Suprapubic skin (tissue), 4 donors: ENCODE data around the gene TRIM31. TPM values are rescaled to one million over a fixed set of nuclear protein-coding genes. Genes with fewer than 3 reads are reported as not detected.

Experiments used
- DNase-seq, 2 donors: peaks; one replicate each; pipeline ENCODE4 v3.0.0-alpha.2; 2019; ENCODE audit warnings: low spot score in 2 of 2
- H3K27ac ChIP-seq: fragments of 200-600 bp; sonication (generic); one replicate; pipeline ENCODE4 v1.5.1; 2019
- H3K27me3 ChIP-seq: fragments of 200-600 bp; sonication (generic); one replicate; pipeline ENCODE4 v1.5.1; 2019
- H3K36me3 ChIP-seq: fragments of 200-600 bp; sonication (generic); one replicate; pipeline ENCODE4 v1.5.1; 2019
- H3K4me1 ChIP-seq: fragments of 200-600 bp; sonication (generic); one replicate; pipeline ENCODE4 v1.5.1; 2019
- H3K4me3 ChIP-seq: fragments of 200-600 bp; sonication (generic); one replicate; pipeline ENCODE4 v1.5.1; 2019; ENCODE audit warnings: mild to moderate bottlenecking
- H3K9me3 ChIP-seq: fragments of 200-600 bp; sonication (generic); one replicate; pipeline ENCODE4 v1.5.1; 2019
- CTCF ChIP-seq, 2 donors: fragments of 200-600 bp in 1 of 2; fragments of 450-650 bp in 1 of 2; sonication (generic) in 1 of 2; IDR thresholded peaks; one replicate each; pipeline ENCODE4 v1.5.1; 2016 to 2019; ENCODE audit warnings: antibody characterized with exemption in 2 of 2, mild to moderate bottlenecking in 1 of 2, moderate library complexity in 1 of 2
- EP300 ChIP-seq: sonication (generic); formaldehyde crosslinking; IDR thresholded peaks from one replicate; pipeline ENCODE4 v1.6.1; 2017; ENCODE audit warnings: antibody characterized with exemption
- POLR2A ChIP-seq, 2 donors: fragments of 450-650 bp; IDR thresholded peaks; one replicate each; pipeline ENCODE4 v1.6.1; 2017; ENCODE audit warnings: antibody characterized with exemption in 2 of 2, mild to moderate bottlenecking in 2 of 2, moderate library complexity in 2 of 2
- POLR2AphosphoS5 ChIP-seq, 3 donors: sonication (generic); formaldehyde crosslinking; IDR thresholded peaks; one replicate each; pipeline ENCODE4 v1.6.1; 2017; ENCODE audit warnings: antibody characterized with exemption in 3 of 3
- WGBS: methylation state at CpG from one replicate; pipeline ENCODE4 v1.1.5; 2018; 5-methylcytosine and 5-hydroxymethylcytosine counted together
- total RNA-seq, 4 donors: library from RNA; depleted of rRNA; stranded (reverse); fragments of >200 nt; gene quantifications; one replicate each; pipeline ENCODE4 v1.1.0, GENCODE V29; 2016

The TRIM31 gene
- total RNA-seq, 4 donors from 2014 or later = 0.57 TPM; not detected in 3

- H3K4me3 ChIP-seq = peak overlapping the region; percentile 85
- H3K27ac ChIP-seq = peak overlapping the region; percentile 89
- 91% methylated on average over 7 of the region's 7 CpGs for WGBS
Observed at GRCh38 chr6:30062471-30063178, 50.3 kb downstream of the TRIM31 start.

GRCh38 chr6:30061858-30062458 is 50.9 kb downstream of the TRIM31 start:
- Histone ChIP-seq H3K27me3 (no peaks in the 10 kb centered on the region), H3K4me1 (peaks cover 37% of the 10 kb centered on the region), H3K4me3 (peak overlapping the region; percentile 85), H3K27ac (peak overlapping the region; percentile 89), H3K9me3 (no peaks in the 10 kb centered on the region), H3K36me3 (peaks cover 12% of the 10 kb centered on the region)
- 49% methylated on average over 13 of the region's 13 CpGs for WGBS
- no peak for TF ChIP-seq POLR2A (IDR thresholded peaks at IDR 0.05)
- no peak for TF ChIP-seq EP300
- TF ChIP-seq CTCF (IDR thresholded peaks at IDR 0.05) = no peak
- no peak for TF ChIP-seq POLR2AphosphoS5 (IDR thresholded peaks at IDR 0.05)
- peak in 1 of 2 donors; percentile 61 for DNase-seq

More at GRCh38 chr6:30062471-30063178, 50.3 kb downstream of the TRIM31 start:
- TF ChIP-seq EP300 = no peak
- no peak for TF ChIP-seq POLR2A (IDR thresholded peaks at IDR 0.05)
- DNase-seq = no peak
- H3K27me3 ChIP-seq = no peaks in the 10 kb centered on the region
- H3K9me3 ChIP-seq = no peaks in the 10 kb centered on the region
- peaks cover 40% of the 10 kb centered on the region for H3K4me1 ChIP-seq
- H3K36me3 ChIP-seq = peaks cover 5% of the 10 kb centered on the region

GRCh38 chr6:30061092-30061857 is 51.6 kb downstream of the TRIM31 start, which contains the start of gene POLR1H:
POLR1H (plus strand) TSS chr6:30061265; CDS start chr6:30061525, 260 bp downstream.
- Histone ChIP-seq H3K4me1 (peaks cover 34% of the 10 kb centered on the region), H3K9me3 (no peaks in the 10 kb centered on the region), H3K27me3 (no peaks in the 10 kb centered on the region), H3K27ac (peak within 1 kb of the TSS; percentile 89), H3K36me3 (peaks cover 12% of the 10 kb centered on the region), H3K4me3 (peak within 1 kb of the TSS; percentile 85)
- TF ChIP-seq CTCF (IDR thresholded peaks at IDR 0.05) = no peak
- peak; percentile 74 to 88 (median 84) for TF ChIP-seq POLR2AphosphoS5 (IDR thresholded peaks at IDR 0.05)
- peak in 1 of 2 donors; percentile 83 for TF ChIP-seq POLR2A (IDR thresholded peaks at IDR 0.05)
- DNase-seq = peak; percentile 94 to 95
- WGBS = under 1% methylated on average over 45 of the region's 48 CpGs

GRCh38 chr6:30060606-30061091 is 52.2 kb downstream of the TRIM31 start:
- peak in 1 of 2 donors; percentile 68 for DNase-seq
- 0% methylated on average over 22 of the region's 24 CpGs for WGBS
- Histone ChIP-seq H3K4me3 (peak overlapping the region; percentile 85), H3K27ac (peak overlapping the region; percentile 89), H3K36me3 (peaks cover 12% of the 10 kb centered on the region), H3K27me3 (no peaks in the 10 kb centered on the region), H3K9me3 (no peaks in the 10 kb centered on the region), H3K4me1 (peaks cover 28% of the 10 kb centered on the region)
- TF ChIP-seq POLR2AphosphoS5 (IDR thresholded peaks at IDR 0.05) = no peak
- no peak for TF ChIP-seq EP300
- TF ChIP-seq CTCF (IDR thresholded peaks at IDR 0.05) = no peak
- no peak for TF ChIP-seq POLR2A (IDR thresholded peaks at IDR 0.05)

GRCh38 chr6:30055513-30055912 is 57.4 kb downstream of the TRIM31 start:
- Histone ChIP-seq H3K4me1 (peaks cover 14% of the 10 kb centered on the region), H3K27me3 (no peaks in the 10 kb centered on the region), H3K36me3 (peaks cover 17% of the 10 kb centered on the region), H3K9me3 (no peaks in the 10 kb centered on the region), H3K27ac (no peak overlapping the region), H3K4me3 (no peak overlapping the region)
- no peak for DNase-seq
- no peak for TF ChIP-seq EP300
- TF ChIP-seq POLR2AphosphoS5 (IDR thresholded peaks at IDR 0.05) = no peak
- no peak for TF ChIP-seq CTCF (IDR thresholded peaks at IDR 0.05)
- no peak for TF ChIP-seq POLR2A (IDR thresholded peaks at IDR 0.05)
- WGBS = 63% methylated on average over 1 of the region's 1 CpG
